Panc1 (cell line): ENCODE measurements around the gene MT4. TPM values are rescaled to one million over a fixed set of nuclear protein-coding genes. Genes with fewer than 3 reads are reported as not detected.

ENCODE experiments used
- ATAC-seq: fragments of 200-7000 bp; cut with Tn5 transposase; 2 replicates; pipeline ENCODE4 v1.9.1; 2020; ENCODE audit warnings: mild to moderate bottlenecking, moderate library complexity
- BruUV-seq: library from RNA; stranded (reverse); fragments of 400-500 nt; replicated peaks from 2 replicates; lab custom pipeline; 2021; lab: Mats Ljungman, UMichigan
- CTCF ChIA-PET: fragments of 300-600 bp; sonication (Branson Sonifier 250); formaldehyde crosslinking; loops from one replicate; lab custom pipeline; 2022; ENCODE audit warnings: antibody characterized with exemption; lab: Charles Lee
- POLR2A ChIA-PET: fragments of 300-600 bp; sonication (Branson Sonifier 250); formaldehyde crosslinking; loops from one replicate; lab custom pipeline; 2022; ENCODE audit warnings: antibody characterized with exemption; lab: Charles Lee
- DNase-seq: peaks from one replicate; pipeline ENCODE4 v3.0.0-alpha.2; 2010; ENCODE audit warnings: low read depth, low spot score
- H3K27ac ChIP-seq: 2 replicates; pipeline ENCODE4 v1.5.1; 2011; ENCODE audit warnings: mild to moderate bottlenecking, low read length, inconsistent platforms
- H3K27me3 ChIP-seq: fragments of 200-500 bp; sonication (Bioruptor generic); 2 replicates; pipeline ENCODE4 v1.6.0; 2014; ENCODE audit warnings: low read length, inconsistent platforms; ENCODE audit not compliant: control insufficient read depth, insufficient read depth
- H3K36me3 ChIP-seq: fragments of 200-500 bp; sonication (Bioruptor generic); 2 replicates; pipeline ENCODE4 v1.5.1; 2014; ENCODE audit warnings: inconsistent platforms, mild to moderate bottlenecking, low read length, moderate library complexity; ENCODE audit not compliant: control insufficient read depth, insufficient read depth
- H3K4me1 ChIP-seq: 2 replicates; pipeline ENCODE4 v1.5.1; 2011; ENCODE audit warnings: inconsistent platforms, mild to moderate bottlenecking, low read length, moderate library complexity; ENCODE audit not compliant: control insufficient read depth, insufficient read depth
- H3K4me3 ChIP-seq, 2 experiments: 2 replicates each; pipeline ENCODE4 v1.5.1; 2011 to 2012; ENCODE audit warnings: low read depth in 2 of 2, low read length in 2 of 2, mild to moderate bottlenecking in 2 of 2, inconsistent platforms in 1 of 2, moderate library complexity in 1 of 2
- H3K9me3 ChIP-seq: fragments of 200-500 bp; sonication (Bioruptor generic); 2 replicates; pipeline ENCODE4 v1.5.1; 2014; ENCODE audit warnings: low read depth, mild to moderate bottlenecking, inconsistent platforms, low read length, moderate library complexity; ENCODE audit not compliant: control insufficient read depth, insufficient read depth
- POLR2AphosphoS5 ChIP-seq: IDR thresholded peaks from 2 replicates; pipeline ENCODE4 v1.6.1; 2012; ENCODE audit warnings: mild to moderate bottlenecking, low read depth, low read length, moderate library complexity
- REST ChIP-seq, 2 experiments: IDR thresholded peaks; 2 replicates each; pipeline ENCODE4 v1.6.1; 2011 to 2012; ENCODE audit warnings: low read depth in 2 of 2, control low read depth in 1 of 2, low read length in 1 of 2, mild to moderate bottlenecking in 1 of 2, moderate library complexity in 1 of 2; ENCODE audit not compliant: insufficient read depth in 1 of 2
- SIN3A ChIP-seq: IDR thresholded peaks from 2 replicates; pipeline ENCODE4 v1.6.1; 2012; ENCODE audit warnings: low read depth, mild to moderate bottlenecking, low read length, moderate library complexity, borderline replicate concordance; ENCODE audit not compliant: insufficient read depth
- TCF7L2 ChIP-seq: IDR thresholded peaks from 2 replicates; pipeline ENCODE4 v1.6.1; 2011; ENCODE audit warnings: mild to moderate bottlenecking, low read depth, low read length, inconsistent platforms
- in situ Hi-C: cut with HindIII; loops from 2 replicates; pipeline ENCODE4 v1.10.0; 2016; ENCODE audit warnings: low sequenced_read_pairs, low pct_unique_long_range_greater_than_20kb
- intact Hi-C: fragments of 100-400 bp; cut with micrococcal nuclease; formaldehyde crosslinking; loops from one replicate; pipeline ENCODE4 v1.10.0; 2022; ENCODE audit not compliant: unreplicated experiment
- total RNA-seq: library from RNA; stranded (reverse); gene quantifications from one replicate; pipeline ENCODE4 v1.2.1, GENCODE V29; 2021; ENCODE audit not compliant: unreplicated experiment
- TF ChIP-seq, protein P1 (sequence below): fragments of 450-650 bp; IDR thresholded peaks from 2 replicates; pipeline ENCODE4 v1.5.1; 2017; ENCODE audit warnings: mild to moderate bottlenecking

MT4 gene
- total RNA-seq, 1 experiment from 2014 or later: not detected

DNA sequence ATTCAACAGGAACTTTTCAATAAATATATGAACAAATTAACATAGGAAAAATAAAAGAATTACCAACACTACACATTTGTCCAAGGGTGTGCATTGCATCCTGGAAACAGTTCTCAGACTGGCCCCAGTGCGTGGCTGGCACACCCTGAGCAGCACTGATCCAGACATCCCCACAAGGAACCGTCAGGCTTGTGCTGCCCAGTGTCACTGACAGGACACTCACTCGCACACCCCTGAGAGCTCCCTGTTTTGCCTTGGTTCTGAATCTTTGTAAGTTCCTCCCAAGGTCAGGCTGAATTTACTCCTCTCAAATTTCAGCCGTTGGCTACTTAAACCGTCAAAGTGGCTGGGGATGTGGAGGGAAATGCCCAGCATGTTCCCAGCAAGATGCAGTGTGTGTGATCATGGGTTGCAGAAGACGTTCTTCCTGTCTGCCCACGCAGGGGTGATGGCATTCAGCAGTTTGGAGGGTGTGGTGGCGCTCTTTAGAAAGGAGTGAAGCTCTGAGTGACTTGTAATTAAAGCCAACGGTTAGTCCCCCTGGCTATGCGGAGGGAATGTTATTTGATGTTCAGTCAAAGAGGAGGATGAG, 45.2 kb downstream of the MT4 start:
- ChIA-PET POLR2A (no interaction called here), CTCF (no interaction called here)
- intact Hi-C loops: no loop called here
- in situ Hi-C loops: no loop called here
- no TSS peak for BruUV-seq
- ATAC-seq: peak; percentile 33
- Histone ChIP-seq H3K27ac (peak overlapping the region; percentile 94), H3K9me3 (no peaks in the 10 kb centered on the region), H3K4me3 (peak overlapping the region; percentile 78 to 87), H3K27me3 (no peaks in the 10 kb centered on the region), H3K36me3 (peaks cover 3% of the 10 kb centered on the region; the same call in 1 of the 2 replicates), H3K4me1 (peaks cover 70% of the 10 kb centered on the region)
- TF ChIP-seq, protein P1, sequence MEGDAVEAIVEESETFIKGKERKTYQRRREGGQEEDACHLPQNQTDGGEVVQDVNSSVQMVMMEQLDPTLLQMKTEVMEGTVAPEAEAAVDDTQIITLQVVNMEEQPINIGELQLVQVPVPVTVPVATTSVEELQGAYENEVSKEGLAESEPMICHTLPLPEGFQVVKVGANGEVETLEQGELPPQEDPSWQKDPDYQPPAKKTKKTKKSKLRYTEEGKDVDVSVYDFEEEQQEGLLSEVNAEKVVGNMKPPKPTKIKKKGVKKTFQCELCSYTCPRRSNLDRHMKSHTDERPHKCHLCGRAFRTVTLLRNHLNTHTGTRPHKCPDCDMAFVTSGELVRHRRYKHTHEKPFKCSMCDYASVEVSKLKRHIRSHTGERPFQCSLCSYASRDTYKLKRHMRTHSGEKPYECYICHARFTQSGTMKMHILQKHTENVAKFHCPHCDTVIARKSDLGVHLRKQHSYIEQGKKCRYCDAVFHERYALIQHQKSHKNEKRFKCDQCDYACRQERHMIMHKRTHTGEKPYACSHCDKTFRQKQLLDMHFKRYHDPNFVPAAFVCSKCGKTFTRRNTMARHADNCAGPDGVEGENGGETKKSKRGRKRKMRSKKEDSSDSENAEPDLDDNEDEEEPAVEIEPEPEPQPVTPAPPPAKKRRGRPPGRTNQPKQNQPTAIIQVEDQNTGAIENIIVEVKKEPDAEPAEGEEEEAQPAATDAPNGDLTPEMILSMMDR: no peak
- TF ChIP-seq SIN3A: peak; percentile 69; the same call in 1 of the 2 replicates
- no peak for TF ChIP-seq TCF7L2
- TF ChIP-seq POLR2AphosphoS5: peak; percentile 53; the same call in 1 of the 2 replicates
- no peak for TF ChIP-seq REST (IDR thresholded peaks at IDR 0.05; ENCODE audit: insufficient read depth in 1 of 2, low read depth in 2 of 2, low read length in 1 of 2)
- DNase-seq: no peak

DNA sequence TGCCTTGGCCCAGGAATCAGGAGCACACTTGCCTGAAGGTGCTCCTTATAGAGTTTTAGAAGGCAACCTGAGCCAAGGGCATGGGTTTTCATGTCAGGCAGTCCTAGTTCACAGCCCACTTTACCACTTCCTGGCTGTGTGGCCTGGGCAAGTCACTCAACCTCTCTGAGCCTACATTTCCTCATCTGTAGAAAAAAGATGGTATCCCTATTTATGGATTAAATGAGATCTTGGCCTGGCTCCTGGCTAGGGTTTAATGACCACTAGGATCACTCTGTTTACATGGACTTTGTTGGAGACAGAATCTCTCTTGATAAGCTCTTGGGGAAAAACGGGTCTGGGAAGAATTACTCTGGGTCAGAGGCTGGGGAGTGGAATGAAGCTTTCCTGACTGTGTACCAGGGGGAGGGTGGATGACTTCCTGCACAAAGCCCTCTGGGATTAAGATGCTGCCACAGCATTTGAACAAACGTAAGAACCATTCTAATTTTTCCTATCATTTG, 45.8 kb downstream of the MT4 start:
- no peaks in the 10 kb centered on the region for H3K9me3 ChIP-seq
- no TSS peak for BruUV-seq
- peaks cover 69% of the 10 kb centered on the region for H3K4me1 ChIP-seq
- intact Hi-C loops: no loop called here
- no peak for ATAC-seq
- H3K27ac ChIP-seq: peak overlapping the region; percentile 94
- H3K4me3 ChIP-seq: peak overlapping the region in 1 of 2 experiments; percentile 87; a peak in 2 of 4 replicates
- no peak for DNase-seq
- in situ Hi-C loops: no loop called here
- H3K36me3 ChIP-seq: peaks cover 3% of the 10 kb centered on the region; the same call in 1 of the 2 replicates
- CTCF ChIA-PET: no interaction called here
- no peaks in the 10 kb centered on the region for H3K27me3 ChIP-seq
- TF ChIP-seq POLR2AphosphoS5 (no peak), TCF7L2 (no peak), SIN3A (no peak)
- POLR2A ChIA-PET: no interaction called here
